T47D (cell line): Measurements from ENCODE around the gene VCX3B.
"Not testable (repeated sequence)": the region's sequence is repeated elsewhere in the genome, so short reads cannot be mapped to it uniquely, and the experiment has no call there.

Experiments used
- DNase-seq, 2 experiments: peaks; one replicate each; pipeline versions ENCODE4 v3.0.0 to v3.0.0-alpha.2; 2011 to 2012; ENCODE audit warnings: low read depth in 1 of 2, low spot score in 1 of 2
- JUND ChIP-seq: IDR thresholded peaks from 2 replicates; pipeline ENCODE4 v1.6.1; 2012; ENCODE audit warnings: low read depth
- in situ Hi-C: cut with HindIII; loops from 2 replicates; pipeline ENCODE4 v1.10.0; 2016; ENCODE audit warnings: low sequenced_read_pairs, low pct_unique_long_range_greater_than_20kb

VCX3B gene

GRCh38 chrX:8500203-8500602 lies 35.6 kb downstream of the VCX3B start:
- DNase-seq = no peak
- no peak for TF ChIP-seq JUND
- in situ Hi-C loops = no loop called here

- in situ Hi-C loops, DNase-seq: not testable (repeated sequence)
Measured at GRCh38 chrX:8502101-8502500, 37.5 kb downstream of the VCX3B start.

- in situ Hi-C loops = no loop called here
- no peak for DNase-seq
- no peak for TF ChIP-seq JUND
Measured at GRCh38 chrX:8504451-8504850, 39.8 kb downstream of the VCX3B start.
